ENCODE results near the gene POU3F1.
"Not testable (repeated sequence)": the region's sequence is repeated elsewhere in the genome, so short reads cannot be mapped to it uniquely, and the experiment has no call there.

Gene POU3F1

DNA sequence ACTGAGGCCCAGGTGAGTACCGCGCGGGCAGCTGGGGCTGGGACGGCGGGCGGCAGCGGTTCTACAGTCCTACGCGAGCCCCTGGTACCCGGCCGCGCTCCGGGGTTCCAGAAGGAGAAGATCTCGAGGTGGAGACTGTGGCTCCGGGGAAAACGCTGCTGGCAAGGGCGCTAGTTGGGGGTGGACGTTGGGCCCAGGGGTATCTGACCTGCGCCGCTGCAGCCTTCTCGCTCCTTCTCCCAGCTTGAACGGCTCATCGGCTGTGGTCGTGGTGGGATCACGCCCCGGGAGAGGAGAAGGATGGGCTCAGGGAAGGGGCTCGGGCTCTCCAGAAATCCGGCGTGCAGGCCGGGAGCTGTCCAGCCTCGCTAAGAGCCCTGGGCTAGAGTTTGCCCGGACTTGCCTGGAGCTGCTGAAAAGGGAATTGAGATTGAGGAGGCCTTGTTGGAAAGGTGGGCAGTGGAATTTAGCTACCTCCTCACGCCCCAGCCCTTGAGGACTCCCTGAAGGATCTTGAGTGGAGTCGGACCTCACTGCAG lies 1.1 kb upstream of the POU3F1 start:
- no peak for DNase-seq (ENCODE audit: low read depth)

DNA sequence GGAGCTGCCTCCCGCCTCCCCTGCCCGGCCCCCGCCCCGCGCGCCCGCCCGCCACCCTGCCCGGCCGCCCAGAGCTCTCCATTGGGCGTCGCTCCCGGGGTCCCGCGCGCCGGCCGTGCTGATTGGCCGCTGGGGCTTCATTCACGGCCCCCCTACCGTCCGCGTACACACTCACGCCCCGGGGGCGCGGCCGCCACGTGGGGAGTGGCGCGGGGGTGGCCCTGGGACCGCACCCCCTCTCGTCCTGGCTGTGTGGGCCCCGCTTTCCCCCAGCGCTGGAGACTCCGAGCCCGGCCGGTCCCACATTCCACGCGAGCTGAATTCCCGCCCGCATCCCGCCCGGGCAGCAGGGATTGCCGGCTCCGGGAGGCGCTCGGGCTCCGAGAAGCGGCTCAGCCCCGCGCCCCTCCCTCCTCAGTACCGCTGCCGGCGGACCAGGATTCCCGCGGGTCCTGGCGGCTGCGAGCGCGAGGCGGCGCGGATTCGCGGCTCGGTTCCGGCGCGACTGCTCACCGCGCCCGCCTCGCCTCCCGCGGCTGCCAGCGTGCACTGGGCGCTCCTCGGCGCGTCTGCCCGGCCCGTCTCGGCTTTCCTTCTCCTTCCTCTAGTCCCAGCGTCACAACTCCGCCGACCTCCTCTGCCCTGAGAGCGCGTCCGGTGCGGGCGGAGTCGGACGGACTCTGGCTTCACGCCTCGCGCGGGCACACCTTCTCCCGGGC lies 450 bp upstream of the POU3F1 start:
- DNase-seq (ENCODE audit: low read depth), result peak; percentile 76

DNA sequence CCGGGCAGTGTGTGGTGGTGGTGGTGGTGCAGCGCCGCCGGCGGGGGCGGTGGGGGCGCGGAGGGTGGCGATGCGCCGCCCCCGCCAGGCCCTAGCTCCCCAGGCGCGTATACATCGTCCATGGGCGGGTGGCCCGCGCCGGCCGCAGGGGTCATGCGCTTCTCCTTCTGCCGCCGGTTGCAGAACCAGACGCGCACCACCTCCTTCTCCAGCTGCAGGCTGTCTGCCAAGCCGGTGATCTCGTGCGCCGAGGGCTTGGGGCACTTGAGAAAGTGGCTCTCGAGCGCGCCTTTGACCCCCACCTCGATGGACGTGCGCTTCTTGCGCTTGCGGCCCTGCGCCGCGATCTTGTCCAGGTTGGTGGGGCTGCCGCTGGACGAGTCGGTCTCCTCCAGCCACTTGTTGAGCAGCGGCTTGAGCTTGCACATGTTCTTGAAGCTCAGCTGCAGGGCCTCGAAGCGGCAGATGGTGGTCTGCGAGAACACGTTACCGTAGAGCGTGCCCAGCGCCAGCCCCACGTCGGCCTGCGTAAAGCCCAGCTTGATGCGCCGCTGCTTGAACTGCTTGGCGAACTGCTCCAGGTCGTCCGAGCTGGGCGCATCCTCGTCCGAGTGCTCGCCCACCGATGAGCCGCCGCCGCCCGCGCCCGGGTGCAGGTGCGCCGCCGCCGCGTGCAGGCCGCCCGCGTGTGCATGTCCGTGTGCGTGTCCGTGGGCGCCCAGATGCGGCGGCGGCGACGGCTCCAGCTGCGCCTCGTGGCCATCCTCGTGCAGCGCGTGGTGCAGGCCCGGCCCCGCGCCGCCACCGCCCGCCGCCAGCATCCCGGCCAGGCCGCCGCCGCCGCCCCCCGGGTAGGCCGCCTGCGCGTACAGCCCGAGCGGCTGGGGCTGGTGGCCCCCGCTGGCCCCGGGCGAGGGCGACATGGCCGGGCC lies 926 bp downstream of the POU3F1 start:
- DNase-seq (ENCODE audit: low read depth), result no peak

DNA sequence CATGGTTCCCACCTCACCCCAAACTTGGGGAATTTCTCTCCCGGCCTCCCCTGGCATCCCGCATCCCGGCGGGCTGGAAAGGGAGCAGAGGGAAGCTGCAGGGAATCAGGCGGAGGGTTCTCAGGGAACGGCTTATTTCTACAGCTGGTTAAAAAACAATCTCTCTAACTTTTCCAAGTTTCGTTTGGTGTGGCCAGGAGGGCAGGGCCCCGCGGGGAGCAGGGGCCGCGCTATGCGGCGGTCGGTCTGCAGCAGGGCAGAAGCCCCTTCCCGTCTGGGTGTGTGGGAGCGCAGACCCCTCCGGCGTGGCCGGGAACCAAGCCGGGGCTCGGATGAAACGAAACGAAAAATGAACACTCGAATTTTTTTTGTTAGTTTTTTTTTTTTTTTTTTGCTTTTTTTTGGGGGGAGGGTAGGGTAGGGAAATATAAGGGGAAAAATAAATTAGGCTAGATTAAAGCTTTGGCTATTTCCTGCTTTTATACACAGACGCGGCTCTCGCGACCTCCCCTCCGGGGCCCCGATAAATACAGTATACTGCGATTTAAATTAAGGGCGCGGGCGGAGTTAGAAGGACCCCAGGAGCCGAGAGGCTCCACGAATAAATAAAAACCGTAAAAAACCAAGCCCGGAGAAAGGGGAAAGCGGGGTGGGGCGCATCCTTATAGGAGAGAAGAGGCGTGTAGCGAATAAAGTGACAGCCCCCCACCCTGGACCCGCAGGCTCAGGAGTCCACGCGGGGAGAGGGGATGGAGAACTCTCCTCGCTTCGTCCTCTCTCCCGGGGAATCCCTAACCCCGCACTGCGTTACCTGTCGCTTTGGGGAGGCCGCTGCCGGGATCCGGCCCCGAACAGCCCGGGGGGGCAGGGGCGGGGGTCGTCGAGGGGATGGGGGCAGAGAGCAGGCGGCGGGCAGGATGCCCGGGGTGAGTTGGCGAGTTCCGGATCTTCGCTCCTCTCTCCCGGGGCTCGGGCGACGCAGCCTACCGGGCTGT lies 2.1 kb downstream of the POU3F1 start:
- DNase-seq (ENCODE audit: low read depth), result no peak

DNA sequence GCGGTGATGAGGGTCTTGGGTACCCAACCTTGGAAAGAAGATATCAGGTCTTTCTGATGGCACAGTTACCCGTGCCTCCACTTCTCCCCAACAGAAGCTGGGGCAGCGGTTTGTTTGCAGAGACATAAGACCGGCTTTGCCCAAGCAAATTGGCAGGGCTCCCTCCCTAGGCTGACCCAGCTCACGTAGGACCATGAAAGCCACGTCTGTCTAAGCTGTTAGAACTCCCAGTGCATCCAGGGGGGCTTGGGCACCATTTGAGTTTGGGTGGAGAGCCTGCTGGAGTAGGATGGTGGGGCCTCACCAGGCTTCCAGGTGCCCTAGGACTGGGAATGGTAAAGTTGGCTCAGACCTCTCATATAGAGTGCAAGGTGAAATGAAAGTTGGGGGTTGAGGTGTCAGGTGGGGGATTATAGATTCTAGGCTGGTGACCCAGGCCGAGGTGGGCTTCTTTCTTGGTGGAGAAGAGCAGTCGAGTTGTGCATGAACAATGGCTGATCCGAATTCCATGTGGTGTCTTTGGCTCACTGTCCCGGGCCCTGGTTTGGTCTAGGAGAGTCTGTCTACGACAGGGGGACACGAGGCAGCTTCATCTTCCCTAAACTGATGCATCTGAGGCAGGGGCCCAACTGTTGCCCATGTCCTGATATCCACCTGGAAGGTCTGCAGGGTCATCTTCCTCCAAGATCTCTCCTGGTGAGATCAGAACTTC lies 3.4 kb downstream of the POU3F1 start:
- no peak for DNase-seq (ENCODE audit: low read depth)

DNA sequence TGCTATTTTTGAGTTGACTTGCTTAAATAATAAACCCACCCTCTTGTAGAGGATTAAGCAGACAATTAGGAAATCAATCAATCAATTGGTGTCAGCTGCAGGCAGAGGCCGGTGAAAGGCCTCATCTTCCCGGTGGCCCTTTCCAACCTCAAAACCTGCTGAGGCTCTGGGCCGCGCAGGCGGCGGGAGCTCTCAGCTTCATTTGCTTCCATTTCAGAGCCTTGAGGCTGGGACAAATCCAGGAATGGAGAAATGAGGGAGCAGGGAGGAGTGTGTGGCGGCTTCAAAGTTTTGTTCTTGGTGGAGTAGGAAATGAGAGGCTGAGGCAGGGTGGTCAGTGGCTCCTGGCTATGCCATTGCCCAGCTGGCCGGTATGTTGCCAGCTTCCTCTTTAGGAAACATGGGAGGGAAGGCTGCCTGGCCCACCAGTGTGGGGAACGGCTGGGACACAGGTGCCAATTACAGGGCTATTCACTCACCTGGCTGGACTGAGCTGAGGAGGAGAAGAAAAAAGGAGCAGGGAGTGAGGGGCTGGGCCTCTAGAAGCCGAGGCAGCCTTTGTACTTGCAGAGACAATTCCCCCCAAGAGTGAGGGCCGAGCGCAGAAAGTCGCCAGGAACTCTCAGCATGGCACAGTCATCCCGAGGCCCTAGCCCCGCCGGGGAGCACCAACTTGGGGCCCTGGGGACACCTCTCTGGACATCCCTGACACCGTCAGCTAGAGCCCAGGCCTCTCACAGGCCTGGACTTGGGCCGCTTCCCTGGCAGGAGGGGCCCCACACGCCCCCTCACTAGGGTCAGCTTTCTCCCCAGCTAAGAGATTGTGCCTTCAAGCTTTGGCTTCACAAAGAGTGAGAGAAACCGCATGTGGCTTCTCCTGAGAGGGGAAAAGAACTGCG lies 4.4 kb downstream of the POU3F1 start:
- DNase-seq (ENCODE audit: low read depth), result no peak

DNA sequence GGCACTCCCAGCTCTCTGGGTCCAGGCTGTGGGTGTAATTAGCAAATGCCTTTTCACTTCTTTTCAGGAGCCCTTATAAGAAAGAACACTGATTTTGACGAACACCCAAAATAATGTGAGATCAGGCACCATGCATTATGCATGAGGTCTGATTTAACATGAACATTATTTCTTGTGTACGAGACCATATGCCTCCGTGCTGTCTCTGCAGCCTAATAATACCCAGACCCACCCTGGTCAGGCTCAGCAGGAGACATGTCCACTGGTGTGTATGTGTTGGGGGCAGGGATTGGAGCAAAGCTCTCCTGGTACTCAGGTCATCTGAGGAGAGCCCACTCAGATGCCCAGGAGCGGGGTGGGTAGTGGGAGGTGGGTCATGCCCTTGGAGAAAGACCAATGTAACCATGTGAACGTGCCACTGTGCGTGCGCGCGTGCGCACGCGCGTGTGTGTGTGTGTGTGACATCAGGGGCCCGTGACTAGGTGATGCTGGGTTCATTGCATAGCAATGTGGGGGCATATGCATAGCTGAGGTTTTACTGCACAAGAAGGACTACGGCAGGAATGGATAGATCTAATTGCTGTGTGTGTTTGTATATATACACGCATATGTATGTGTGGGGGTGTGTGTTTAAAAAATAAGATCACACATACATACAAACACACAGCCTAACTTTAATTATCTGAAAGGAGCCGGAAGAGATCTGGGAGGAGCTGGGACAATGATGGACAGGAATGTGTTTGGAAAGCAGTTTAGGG lies 7.1 kb downstream of the POU3F1 start:
- no peak for DNase-seq (ENCODE audit: low read depth)

DNA sequence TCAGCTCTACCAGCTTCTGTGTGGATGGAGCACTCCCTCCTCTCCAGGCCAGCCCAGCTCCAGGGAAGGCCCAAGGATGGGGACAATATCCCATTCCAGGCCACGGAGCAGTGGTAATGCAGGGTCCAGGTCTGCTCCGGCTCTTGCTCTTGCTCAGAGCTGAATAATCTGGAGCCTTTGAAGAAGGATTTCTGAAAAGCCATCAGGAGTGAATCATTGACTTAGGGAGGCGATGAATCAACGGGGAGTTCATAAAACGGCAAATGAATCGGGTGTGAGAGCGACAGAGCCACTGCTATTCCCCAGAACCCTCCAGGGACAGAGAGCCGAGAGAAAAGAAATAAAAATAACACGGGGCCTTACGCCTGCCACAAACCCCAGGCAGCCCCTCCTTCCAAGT lies 7.7 kb downstream of the POU3F1 start:
- no peak for DNase-seq (ENCODE audit: low read depth)

DNA sequence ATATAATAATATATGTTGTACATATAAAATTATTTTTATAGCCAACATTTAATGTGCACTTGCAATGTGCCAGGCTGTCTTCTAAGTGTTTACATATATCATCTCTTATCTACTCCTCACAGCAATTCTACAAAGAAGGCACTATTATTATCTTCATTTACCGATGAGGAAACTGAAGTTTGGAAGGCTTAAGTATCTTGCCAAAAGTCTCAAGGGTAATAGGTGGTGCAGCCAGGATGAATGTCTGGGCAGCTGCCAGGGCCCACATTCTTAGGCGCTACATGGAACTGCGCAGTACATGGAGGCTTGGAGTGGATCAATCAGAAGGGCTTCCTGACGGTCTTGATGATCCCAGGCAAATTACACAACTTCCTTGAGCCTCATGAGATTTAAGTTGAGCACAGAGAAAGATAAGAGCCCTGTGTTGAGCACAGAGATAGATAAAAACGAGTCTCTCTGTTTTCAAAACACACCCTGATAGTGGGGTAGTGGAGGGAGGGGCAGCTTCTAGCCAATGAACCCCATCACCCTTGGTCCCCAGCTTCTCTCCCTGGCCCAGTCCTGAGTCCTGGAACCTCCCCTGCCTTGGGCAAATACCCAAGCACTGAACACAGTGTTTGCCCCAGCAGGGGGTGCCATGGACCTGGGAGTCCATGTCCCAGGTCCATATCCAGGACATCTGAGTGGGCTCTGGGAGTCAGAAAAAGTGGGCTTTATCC lies 9.2 kb downstream of the POU3F1 start:
- no peak for DNase-seq (ENCODE audit: low read depth)

DNA sequence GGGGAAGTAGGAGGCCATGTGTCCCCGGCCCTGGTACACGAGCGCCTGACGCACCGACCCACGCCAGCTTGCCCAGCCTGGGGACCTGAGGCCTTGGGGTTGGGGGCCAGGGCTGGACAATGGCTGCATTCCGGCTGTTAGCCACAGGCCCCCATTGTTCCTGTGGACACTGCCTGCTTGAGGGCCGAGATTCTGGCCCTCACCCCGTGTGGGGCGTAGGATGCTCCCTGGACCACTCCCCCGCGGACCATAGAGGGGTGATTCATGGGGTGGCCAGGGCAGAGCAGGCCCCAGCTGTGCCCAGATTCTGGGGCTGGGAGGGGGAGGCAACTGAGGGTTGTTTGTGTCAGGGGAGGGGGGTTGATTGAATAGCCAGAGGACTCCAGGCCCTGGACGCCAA lies 11.7 kb downstream of the POU3F1 start:
- no peak for DNase-seq (ENCODE audit: low read depth)

DNA sequence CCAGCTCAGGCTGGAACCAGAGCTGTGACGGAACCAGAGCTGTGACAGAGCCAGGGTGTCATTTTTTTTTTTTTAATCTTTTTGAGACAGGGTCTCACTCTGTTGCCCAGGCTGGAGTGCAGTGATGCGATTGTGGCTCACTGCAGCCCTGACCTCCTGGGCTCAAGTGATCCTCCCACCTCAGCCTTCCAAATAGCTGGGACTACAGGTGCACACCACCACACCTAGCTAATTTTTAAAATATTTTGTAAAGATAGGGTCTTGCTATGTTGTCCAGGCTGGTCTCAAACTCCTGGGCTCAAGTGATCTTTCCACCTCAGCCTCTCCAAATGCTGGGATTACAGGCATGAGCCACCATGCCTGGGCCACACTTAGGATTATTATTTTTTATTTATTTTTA lies 13.6 kb downstream of the POU3F1 start:
- not testable (repeated sequence) for DNase-seq (ENCODE audit: low read depth)

DNA sequence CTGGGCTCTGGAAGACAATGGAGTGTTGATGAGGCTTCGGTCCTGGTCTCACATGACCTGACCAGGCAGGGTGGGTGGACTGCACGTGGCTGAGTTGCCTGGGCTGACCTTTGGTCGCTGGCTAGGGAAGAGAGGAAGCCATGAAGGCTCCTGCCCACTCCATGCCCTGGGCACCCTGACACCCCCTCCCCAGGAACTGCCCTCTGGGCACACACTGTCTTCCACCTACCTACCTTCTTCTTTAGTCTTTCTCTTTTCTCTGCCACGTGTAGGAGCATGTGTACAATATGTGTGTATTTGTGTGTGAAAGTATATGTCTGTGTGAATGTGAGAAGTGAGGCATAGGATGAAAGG lies 15.1 kb downstream of the POU3F1 start:
- DNase-seq (ENCODE audit: low read depth), result no peak

DNA sequence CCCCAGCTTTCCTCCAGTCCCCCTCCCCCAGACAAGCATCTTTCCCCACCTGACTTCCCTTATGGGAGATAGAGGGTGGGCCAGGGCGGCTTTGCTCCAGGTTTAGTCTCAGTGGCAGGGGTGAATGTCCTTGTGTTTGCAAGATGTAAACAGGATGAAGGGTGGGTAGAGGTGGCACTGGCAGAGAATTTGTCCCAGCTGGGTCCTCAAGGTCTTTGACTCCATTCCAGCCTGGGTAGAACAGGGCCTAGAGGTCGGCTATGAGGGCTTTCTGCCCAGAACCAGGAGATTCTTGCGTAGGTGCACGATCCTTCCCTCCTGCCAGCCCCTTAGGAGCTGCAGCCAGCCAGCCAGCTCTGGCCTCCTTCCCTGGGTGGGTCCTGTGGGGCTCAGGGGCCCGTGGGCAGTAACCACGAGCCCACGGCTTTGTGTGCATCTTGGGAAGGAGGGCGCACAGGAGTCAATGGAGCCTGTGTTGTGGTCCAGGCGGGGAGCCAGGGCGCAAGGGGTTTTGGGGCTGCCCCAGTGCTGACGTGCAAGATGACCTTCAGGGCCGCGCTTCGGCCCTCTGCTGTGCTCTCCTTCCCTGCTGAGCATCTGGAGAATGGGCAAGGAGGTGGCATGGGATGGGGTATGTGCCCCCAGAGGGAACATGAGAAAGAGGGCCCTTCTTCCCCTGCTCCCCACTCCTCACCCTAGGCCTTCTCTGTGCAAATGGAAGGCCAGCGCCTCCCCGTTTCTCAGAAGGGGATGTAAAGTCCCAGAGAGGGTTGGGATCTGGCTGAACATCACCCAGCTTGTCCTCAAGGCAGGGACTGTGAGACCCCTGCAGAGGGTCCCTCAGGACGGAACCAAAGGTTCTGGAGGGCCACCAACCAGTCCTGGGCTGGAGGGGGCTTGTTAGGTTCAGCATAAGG lies 15.7 kb downstream of the POU3F1 start:
- DNase-seq (ENCODE audit: low read depth), result no peak

DNA sequence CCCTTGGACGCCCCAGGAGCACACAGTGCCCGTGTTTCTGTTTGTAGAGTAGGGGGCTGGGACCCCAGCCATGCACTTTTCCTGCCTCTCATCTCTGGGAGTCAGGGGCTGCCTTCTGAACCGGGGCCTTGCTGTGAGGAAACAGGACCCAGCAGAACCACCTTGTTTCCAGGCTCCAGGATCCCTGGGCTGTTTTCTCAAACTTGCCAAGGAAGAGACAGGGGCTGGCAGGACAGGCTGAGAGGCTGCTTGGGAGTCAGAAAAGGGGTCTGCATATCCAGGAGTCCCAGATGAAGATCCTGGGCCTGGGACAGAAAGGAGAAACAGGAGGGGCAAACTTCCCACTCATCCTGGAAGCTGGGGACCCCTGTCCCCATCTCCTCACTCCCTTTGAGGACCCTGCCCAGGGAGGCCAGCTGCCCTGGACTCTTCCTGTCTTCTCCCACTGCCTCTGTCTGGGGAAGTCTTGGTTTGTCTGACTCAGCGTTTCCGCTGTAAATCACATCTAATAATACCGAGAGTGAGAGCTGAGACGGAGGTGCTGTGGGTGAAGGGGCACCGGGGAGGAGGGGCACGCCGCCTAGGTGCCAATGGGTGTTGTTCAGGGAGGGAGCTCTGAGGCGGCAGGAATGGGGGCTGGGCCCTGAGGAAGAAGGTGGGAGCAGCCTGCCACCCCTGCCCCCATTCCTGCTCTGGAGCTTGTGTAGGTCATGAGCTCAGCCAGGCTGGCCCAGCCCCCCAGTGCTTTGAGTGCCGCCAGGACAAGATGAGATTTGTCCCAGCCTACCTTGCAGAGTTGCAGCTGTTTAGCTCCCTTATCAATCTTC lies 16.7 kb downstream of the POU3F1 start:
- peak; percentile 75 for DNase-seq (ENCODE audit: low read depth)

DNA sequence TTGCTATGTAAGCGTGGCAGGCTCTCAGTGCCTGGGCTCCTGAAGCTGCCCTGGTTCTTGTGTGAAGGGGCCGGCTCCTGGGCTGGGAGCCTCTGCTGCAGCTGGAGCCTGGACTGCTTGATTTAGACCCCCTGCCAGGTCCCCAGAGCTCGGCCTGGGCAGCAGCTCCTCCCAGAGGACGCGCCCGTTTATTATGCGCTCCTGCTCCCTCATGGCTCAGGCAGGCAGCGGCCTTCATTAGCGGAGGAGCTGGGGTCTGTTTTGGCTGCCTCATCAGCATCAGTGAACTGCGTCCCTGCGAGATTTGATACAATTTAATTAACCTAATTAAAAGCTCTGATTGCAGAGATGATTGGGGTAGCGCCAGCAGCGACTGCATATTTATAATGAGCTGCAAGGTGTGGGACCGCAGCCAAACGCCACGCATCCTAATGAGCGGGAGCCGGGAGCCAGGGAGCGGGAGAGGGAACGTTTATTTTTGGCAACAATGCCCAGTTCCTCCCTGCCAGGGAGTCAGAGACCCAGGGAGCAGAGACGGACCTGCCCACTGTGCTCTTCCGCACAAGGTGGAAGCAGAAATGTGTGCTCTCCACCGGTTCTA lies 17.4 kb downstream of the POU3F1 start:
- DNase-seq (ENCODE audit: low read depth), result no peak

DNA sequence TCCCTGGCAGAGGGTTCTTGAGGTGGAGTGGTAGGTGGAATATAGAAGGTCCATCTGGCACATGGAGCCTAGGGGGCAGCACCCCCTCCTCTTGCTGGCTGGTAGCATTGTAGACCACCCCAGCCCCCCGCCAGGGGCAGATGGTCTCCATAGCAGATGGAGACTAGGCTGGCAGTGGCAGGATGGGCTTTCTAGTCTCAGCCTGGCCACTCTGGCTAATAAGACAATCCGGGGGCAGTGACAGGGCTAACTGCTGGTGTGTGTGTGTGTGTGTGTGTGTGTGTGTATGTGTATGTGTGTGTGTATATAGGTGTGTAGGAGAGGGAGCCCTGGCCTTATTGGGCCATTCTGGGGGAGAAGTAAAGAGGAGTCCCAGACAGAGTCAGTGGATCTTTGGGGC lies 17.9 kb downstream of the POU3F1 start:
- no peak for DNase-seq (ENCODE audit: low read depth)
